ENCODE data around the gene PTRH1. TPM values are rescaled to one million over a fixed set of nuclear protein-coding genes. Genes with fewer than 3 reads are reported as not detected.

Gene PTRH1
- total RNA-seq, 1 experiment from 2014 or later: 15.1 TPM

GRCh38 chr9:127720031-127720864 is 4.8 kb upstream of the PTRH1 start:
- Mint-ChIP-seq H3K4me1 (ENCODE audit: low read depth, unreplicated experiment) (peaks cover 10% of the 10 kb centered on the region), H3K9me3 (ENCODE audit: low read depth, unreplicated experiment) (no peaks in the 10 kb centered on the region), H3K27ac (ENCODE audit: unreplicated experiment) (no peak overlapping the region), H3K36me3 (ENCODE audit: insufficient read depth, unreplicated experiment) (peaks cover 21% of the 10 kb centered on the region), H3K4me3 (ENCODE audit: low read depth, unreplicated experiment) (no peak overlapping the region), H3K27me3 (ENCODE audit: unreplicated experiment) (peaks cover 10% of the 10 kb centered on the region)
- no peak for TF ChIP-seq CTCF (IDR thresholded peaks at IDR 0.05; ENCODE audit: unreplicated experiment)
- CTCF ChIA-PET: no interaction called here
- no TSS peak for BruUV-seq (replicated peaks)
- DNase-seq: no peak
- intact Hi-C loops (cut with micrococcal nuclease; ENCODE audit: unreplicated experiment): no loop called here

GRCh38 chr9:127717766-127718165 is 2.3 kb upstream of the PTRH1 start:
- H3K9me3 Mint-ChIP-seq (ENCODE audit: low read depth, unreplicated experiment): no peaks in the 10 kb centered on the region
- BruUV-seq (replicated peaks): no TSS peak
- H3K4me3 Mint-ChIP-seq (ENCODE audit: low read depth, unreplicated experiment): no peak overlapping the region
- no peak overlapping the region for H3K27ac Mint-ChIP-seq (ENCODE audit: unreplicated experiment)
- TF ChIP-seq CTCF (IDR thresholded peaks at IDR 0.05; ENCODE audit: unreplicated experiment): no peak
- intact Hi-C loops (cut with micrococcal nuclease; ENCODE audit: unreplicated experiment): no loop called here
- peaks cover 37% of the 10 kb centered on the region for H3K36me3 Mint-ChIP-seq (ENCODE audit: insufficient read depth, unreplicated experiment)
- peaks cover 10% of the 10 kb centered on the region for H3K4me1 Mint-ChIP-seq (ENCODE audit: low read depth, unreplicated experiment)
- H3K27me3 Mint-ChIP-seq (ENCODE audit: unreplicated experiment): peaks cover 10% of the 10 kb centered on the region
- CTCF ChIA-PET: no interaction called here
- no peak for DNase-seq

GRCh38 chr9:127716412-127716811 is 949 bp upstream of the PTRH1 start:
- H3K27me3 Mint-ChIP-seq (ENCODE audit: unreplicated experiment): peaks cover 10% of the 10 kb centered on the region
- no peak for TF ChIP-seq CTCF (IDR thresholded peaks at IDR 0.05; ENCODE audit: unreplicated experiment)
- no peaks in the 10 kb centered on the region for H3K9me3 Mint-ChIP-seq (ENCODE audit: low read depth, unreplicated experiment)
- peak overlapping the region; percentile 86 for H3K4me3 Mint-ChIP-seq (ENCODE audit: low read depth, unreplicated experiment)
- H3K4me1 Mint-ChIP-seq (ENCODE audit: low read depth, unreplicated experiment): peaks cover 8% of the 10 kb centered on the region
- no TSS peak for BruUV-seq (replicated peaks)
- no peak for DNase-seq
- peaks cover 45% of the 10 kb centered on the region for H3K36me3 Mint-ChIP-seq (ENCODE audit: insufficient read depth, unreplicated experiment)
- intact Hi-C loops (cut with micrococcal nuclease; ENCODE audit: unreplicated experiment): no loop called here
- CTCF ChIA-PET: interaction anchor here (0.9 to 1.4 kb wide), 3 partner anchors 10 to 130 kb away, joined by 3 to 8 read pairs (median 3); partner anchors contain the start of genes CFAP157 and TOR2A
- H3K27ac Mint-ChIP-seq (ENCODE audit: unreplicated experiment): no peak overlapping the region

- TF ChIP-seq CTCF (IDR thresholded peaks at IDR 0.05; ENCODE audit: unreplicated experiment): no peak
- intact Hi-C loops (cut with micrococcal nuclease; ENCODE audit: unreplicated experiment): no loop called here
- peaks cover 46% of the 10 kb centered on the region for H3K36me3 Mint-ChIP-seq (ENCODE audit: insufficient read depth, unreplicated experiment)
- H3K4me3 Mint-ChIP-seq (ENCODE audit: low read depth, unreplicated experiment): peak overlapping the region; percentile 86
- H3K27me3 Mint-ChIP-seq (ENCODE audit: unreplicated experiment): no peaks in the 10 kb centered on the region
- H3K4me1 Mint-ChIP-seq (ENCODE audit: low read depth, unreplicated experiment): no peaks in the 10 kb centered on the region
- TSS peak; percentile 57 for BruUV-seq (replicated peaks)
- DNase-seq: peak; percentile 25
- peak overlapping the region; percentile 86 for H3K27ac Mint-ChIP-seq (ENCODE audit: unreplicated experiment)
- H3K9me3 Mint-ChIP-seq (ENCODE audit: low read depth, unreplicated experiment): no peaks in the 10 kb centered on the region
- CTCF ChIA-PET: interaction anchor here (1.0 to 1.4 kb wide), 3 partner anchors 9 to 20 kb away, joined by 3 to 8 read pairs (median 5); partner anchors contain the start of genes CFAP157 and TOR2A
Measured at GRCh38 chr9:127714951-127715469, 453 bp downstream of the PTRH1 start.
